Astrocyte of the cerebellum (primary cell): Measurements from ENCODE around the gene CHST3.
A peak's percentile ranks its signal among the peaks of the same experiment; 100 is the strongest.

Source experiments
- DNase-seq: peaks from one replicate; pipeline ENCODE4 v3.0.0-alpha.2; 2011; ENCODE audit warnings: low read depth
- H3K4me3 ChIP-seq: 2 replicates; pipeline ENCODE4 v1.5.1; 2011; ENCODE audit warnings: mild to moderate bottlenecking, low read depth, low read length, moderate library complexity
- in situ Hi-C: cut with HindIII; loops from 2 replicates; pipeline ENCODE4 v1.10.0; 2017; ENCODE audit warnings: low sequenced_read_pairs
- TF ChIP-seq, protein P1 (sequence below): IDR thresholded peaks from 2 replicates; pipeline ENCODE4 v1.5.1; 2012; ENCODE audit warnings: low read length, low read depth, moderate library complexity, mild to moderate bottlenecking; ENCODE audit errors: missing control alignments

The CHST3 gene

DNA sequence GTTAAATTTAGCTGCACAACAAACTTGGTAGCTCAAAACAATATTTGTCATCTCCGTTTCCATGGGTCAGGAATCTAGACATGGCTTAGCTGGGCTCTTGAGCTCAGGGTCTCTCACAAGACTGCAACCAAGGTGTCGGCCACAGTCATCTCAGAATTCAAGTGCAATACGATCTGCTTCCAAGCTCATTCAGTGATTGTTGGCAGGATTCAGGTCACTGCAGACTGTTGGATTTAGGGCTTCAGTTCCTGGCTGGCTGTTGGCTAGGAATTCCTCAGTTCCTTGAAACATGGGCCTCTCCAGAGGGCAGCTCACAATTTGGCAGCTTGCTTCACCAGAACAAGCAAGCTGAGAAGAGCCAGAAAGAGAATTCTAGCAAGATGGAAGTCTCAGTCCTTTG lies 17.5 kb upstream of the CHST3 start:
- TF ChIP-seq, protein P1, sequence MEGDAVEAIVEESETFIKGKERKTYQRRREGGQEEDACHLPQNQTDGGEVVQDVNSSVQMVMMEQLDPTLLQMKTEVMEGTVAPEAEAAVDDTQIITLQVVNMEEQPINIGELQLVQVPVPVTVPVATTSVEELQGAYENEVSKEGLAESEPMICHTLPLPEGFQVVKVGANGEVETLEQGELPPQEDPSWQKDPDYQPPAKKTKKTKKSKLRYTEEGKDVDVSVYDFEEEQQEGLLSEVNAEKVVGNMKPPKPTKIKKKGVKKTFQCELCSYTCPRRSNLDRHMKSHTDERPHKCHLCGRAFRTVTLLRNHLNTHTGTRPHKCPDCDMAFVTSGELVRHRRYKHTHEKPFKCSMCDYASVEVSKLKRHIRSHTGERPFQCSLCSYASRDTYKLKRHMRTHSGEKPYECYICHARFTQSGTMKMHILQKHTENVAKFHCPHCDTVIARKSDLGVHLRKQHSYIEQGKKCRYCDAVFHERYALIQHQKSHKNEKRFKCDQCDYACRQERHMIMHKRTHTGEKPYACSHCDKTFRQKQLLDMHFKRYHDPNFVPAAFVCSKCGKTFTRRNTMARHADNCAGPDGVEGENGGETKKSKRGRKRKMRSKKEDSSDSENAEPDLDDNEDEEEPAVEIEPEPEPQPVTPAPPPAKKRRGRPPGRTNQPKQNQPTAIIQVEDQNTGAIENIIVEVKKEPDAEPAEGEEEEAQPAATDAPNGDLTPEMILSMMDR, result no peak
- no peak overlapping the region for H3K4me3 ChIP-seq
- no peak for DNase-seq
- in situ Hi-C loops, result no loop called here

- TF ChIP-seq, protein P1, result no peak
- in situ Hi-C loops, result no loop called here
- no peak for DNase-seq
- H3K4me3 ChIP-seq, result no peak overlapping the region
Observed at GRCh38 chr10:71948496-71949067, 15.6 kb upstream of the CHST3 start.

DNA sequence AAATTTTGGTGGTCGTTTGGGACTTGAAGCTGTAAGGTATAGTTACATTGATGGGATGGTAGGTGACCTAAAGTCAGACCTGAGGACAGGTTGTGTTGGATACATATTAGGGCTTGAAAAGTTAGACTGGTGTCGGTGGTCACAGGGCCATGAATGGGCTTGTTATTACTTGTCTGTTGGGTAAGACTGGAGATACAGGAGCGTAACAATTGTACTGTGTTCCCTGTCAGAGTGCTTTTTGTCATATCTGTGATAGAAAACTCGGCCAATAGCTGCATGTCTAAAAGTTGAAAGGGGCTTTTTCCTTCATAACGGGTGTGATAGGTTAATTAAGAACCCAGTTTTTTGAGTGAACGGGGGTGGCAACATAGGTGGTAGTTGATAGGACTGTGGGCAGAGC lies 13.5 kb upstream of the CHST3 start:
- no peak for DNase-seq
- in situ Hi-C loops, result no loop called here
- H3K4me3 ChIP-seq, result no peak overlapping the region
- TF ChIP-seq, protein P1, result no peak

DNA sequence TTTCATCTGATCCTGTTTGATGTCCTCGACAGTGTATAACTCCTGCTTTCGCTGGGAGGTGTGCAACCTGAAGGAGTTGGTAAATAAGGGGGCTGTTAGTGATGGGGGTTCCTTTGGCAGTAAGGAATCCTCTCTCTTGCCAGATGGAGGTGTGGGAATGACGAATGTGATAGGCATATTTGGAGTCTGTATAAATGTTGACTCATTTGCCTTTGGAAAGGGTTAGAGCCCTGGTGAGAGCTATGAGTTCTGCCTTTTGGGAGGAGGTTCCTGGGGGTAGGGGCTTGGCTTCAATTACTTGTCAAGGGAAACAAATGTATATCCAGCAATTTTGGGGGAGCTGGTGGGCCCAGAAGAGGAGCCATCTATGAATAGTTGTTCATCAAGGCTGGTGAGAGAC lies 11.4 kb upstream of the CHST3 start:
- TF ChIP-seq, protein P1, result no peak
- no peak overlapping the region for H3K4me3 ChIP-seq
- DNase-seq, result no peak
- in situ Hi-C loops, result no loop called here

- in situ Hi-C loops, result no loop called here
- no peak for DNase-seq
- TF ChIP-seq, protein P1, result peak; percentile 7
- no peak overlapping the region for H3K4me3 ChIP-seq
Observed at GRCh38 chr10:71957546-71958275, 6.5 kb upstream of the CHST3 start.

GRCh38 chr10:71959526-71959925 lies 4.7 kb upstream of the CHST3 start:
- DNase-seq, result no peak
- H3K4me3 ChIP-seq, result no peak overlapping the region
- in situ Hi-C loops, result no loop called here
- TF ChIP-seq, protein P1, result no peak

DNA sequence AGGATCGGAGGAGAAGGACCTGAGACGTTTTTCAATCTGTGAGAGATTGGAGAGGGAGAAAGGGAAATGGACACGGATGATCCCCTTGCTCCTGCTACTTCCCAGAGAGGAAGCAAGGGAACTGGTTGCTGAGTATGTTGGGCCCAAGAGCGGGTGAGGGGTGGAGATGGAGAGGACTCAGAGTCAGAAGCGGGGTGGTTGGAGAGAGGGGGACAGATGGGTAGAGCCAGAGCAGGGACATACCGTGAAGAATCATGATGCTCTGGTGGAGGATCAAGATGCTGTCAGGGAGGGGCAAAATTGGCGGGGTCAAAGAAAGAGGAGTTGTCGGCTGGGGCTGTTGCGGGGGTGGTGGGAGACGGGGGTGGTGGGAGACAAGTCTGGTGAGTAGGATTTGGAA lies 2.4 kb upstream of the CHST3 start:
- H3K4me3 ChIP-seq, result no peak overlapping the region
- no peak for DNase-seq
- in situ Hi-C loops, result no loop called here
- TF ChIP-seq, protein P1, result no peak
